Fibroblast of skin of left quadriceps (primary cell): ENCODE results near the gene WNT3A.
"Not testable (repeated sequence)": the region's sequence is repeated elsewhere in the genome, so short reads cannot be mapped to it uniquely, and the experiment has no call there.

Source experiments
- DNase-seq, 2 experiments: peaks; one replicate each; pipeline ENCODE4 v3.0.0-alpha.2; 2013; ENCODE audit warnings: low read depth in 2 of 2

WNT3A gene, protein sequence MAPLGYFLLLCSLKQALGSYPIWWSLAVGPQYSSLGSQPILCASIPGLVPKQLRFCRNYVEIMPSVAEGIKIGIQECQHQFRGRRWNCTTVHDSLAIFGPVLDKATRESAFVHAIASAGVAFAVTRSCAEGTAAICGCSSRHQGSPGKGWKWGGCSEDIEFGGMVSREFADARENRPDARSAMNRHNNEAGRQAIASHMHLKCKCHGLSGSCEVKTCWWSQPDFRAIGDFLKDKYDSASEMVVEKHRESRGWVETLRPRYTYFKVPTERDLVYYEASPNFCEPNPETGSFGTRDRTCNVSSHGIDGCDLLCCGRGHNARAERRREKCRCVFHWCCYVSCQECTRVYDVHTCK

DNA sequence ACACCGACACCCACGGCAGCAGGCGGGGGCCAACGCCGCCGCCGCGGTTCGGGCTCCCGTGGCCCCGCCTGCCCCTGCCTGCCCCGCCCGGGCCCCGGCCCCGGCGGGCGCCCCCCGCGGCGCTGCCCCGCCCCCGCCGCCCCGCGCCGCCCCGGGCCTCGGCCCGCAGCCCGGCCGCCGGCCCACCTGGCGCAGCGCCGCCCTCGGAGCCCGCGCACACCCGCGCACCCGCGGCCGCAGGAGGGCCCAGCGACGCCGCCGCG is at the start of gene WNT3A:
TSS of gene WNT3A (plus strand) at position 213 of the 263 bp plus-strand sequence. CDS start 131 bp downstream, outside the sequence.
- DNase-seq = no peak

DNA sequence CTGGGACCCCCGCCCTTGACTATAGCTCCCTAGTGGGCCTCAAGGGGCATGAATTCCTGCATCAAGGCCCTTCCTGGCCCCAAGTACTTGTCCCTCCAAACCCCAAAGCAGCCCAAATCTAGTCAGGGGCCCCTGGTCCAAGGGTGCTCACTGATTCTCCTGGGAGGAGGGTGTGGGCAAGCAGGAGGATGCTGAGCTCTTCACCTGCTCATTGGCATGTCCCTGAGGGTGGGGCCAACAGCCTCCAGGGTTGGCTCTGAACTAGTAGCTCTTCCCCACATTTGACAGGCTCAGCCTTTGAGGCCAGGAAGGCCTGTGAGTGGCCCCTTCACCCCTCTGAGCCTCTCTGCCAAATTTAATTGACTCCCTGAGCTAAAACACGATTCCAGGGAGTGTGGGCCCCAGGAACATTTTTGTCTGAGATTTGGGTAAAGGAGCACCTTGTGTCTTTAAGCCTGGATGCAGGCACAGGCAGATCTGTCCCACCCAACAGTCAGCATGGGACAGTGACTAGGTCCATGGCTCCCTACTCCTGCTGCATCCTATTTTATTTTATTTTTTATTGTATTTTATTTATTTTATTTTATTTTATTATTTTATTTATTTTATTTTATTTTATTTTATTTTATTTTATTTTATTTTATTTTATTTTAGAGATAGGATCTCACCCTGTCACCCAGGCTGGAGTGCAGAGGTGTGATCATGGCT is 48.0 kb upstream of the WNT3A start:
- no peak for DNase-seq

DNA sequence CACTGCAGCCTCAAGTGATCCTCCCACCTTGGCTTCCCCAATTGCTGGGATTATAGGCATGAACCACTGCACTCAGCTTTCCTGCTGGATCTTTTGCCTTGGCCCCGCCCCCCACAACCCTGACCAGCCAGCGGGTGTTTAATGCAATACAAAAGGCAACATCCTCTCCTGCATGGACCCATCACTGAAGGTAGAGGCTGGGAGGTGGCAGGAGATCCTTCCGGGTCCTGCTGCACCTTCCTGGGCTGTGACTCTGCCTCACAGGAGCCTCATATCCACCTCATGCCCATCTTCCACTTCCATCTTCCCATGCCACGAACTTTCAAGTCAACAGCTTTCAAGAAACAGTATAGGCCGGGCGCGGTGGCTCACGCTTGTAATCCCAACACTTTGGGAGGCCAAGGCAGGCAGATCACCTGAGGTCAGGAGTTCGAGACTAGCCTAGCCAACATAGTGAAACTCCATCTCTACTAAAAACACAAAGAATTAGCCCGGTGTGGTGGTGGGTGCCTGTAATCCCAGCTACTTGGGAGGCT is 47.4 kb upstream of the WNT3A start:
- DNase-seq = no peak

DNA sequence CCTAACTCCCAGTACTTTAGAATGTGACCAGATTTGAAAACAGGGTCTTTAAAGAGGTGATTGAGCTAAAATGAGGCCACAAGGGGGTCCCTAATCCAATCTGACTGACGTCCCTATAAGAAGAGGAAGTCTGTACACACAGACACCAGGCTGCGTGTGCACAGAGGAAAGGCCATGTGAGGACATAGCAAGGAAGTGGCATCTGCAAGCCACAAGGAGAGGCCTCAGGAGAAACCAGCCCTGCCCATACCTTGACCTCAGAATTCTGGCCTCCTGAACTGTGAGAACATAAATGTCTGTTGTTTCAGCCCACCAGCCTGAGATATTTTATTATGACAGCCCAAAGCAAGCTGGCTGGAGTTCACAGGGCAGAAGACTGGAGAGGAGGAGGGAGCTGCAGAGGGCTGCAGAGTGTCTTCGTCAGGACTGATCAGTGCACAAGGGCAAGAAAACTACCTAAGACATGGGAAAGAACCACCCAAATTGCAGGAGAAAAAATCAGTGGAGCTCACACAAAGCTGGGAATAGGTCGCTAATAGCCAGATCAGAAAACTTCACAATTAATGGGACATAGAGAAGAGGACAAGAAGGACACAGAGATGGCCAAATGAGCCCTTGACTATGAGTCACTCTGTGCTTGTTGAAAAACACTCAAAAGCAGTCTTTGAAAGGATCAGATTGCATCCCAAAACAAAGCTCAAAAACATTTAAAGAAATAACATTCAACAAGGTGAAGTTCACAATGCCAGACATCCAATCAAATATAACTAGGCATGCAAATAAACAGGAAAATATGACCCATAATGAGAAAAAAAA is 44.9 kb upstream of the WNT3A start:
- DNase-seq = no peak

DNA sequence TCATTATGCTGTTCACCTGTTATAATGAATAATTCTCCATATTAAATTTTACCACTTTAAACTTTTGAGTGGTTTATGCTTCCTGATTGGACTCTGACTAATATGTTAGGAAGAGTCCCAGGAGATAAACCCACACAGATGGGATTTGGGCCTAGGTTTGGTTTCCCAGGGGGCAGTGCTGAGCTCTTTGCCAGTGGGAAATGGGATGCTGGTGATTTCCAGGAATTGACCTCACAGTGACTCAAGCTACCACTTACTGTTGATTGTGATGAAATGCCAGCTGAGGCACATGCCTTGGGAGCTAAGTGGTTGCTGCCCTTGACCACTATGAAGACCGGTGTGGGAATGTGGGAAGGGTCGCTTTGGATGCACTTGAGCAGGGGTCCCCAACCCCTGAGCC is 40.1 kb upstream of the WNT3A start:
- DNase-seq = not testable (repeated sequence)

DNA sequence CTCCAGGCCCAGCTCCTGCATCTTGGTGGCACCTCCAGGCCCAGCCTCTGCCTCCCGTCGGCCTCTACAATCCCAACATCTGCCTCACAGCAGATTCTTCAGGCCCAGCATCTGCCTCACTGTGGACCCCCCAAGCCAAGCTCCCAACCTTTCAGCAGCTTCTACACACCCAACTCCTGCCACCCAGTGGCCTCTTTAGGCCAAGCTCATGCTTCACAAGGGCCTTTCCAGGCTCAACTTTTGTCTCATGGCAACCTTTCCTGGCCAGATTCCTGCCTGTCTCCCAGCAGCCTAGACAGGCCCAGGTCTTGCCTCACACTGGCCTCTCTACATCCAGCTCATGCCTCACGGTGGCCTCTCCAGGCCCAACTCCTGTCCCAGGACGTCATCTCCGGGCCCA is 39.0 kb upstream of the WNT3A start:
- not testable (repeated sequence) for DNase-seq

DNA sequence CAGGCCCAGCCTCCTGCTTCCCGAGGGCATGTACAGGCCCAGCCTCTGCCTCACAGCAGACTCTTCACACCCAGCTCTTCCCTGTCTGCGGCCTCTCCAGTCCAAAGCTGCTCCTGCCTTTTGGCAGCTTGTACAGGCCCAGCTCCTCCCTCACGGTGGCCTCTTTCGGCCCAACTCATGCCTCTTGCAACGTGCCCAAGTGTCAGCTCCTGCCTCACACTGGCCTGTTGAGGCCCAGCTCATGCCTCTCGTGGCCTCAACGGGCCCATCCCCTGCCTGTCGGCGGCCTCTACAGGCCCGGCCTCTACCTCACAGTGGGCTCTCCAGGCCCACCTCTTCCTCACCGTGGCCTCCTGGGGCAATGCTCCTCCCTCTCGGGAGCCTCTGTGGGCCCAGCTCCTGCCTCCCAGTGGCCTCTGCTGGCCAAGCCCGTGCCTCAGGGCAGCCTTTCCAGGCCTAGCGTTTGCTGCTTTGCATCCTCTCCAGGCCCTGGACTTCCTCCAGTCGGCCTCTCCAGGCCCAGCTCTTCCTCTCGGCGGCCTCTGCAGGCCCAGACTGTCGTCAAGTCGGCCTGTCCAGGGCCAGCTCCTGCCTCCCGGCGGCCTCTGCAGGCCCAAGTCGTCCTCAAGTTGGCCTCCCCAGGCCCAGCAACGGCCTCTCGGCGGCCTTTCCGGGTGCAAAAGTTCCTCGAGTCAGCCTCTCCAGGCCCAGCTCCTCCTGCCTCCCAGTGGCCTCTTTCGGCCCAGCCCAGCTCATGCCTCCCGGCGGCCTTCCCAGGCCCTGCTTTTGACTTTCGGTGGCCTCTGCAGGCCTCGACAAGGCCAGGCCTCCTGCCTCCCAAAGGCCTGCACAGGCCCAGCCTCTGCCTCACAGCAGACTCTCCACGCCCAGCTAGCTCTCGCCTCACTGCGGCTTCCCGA is 36.5 kb upstream of the WNT3A start:
- not testable (repeated sequence) for DNase-seq

DNA sequence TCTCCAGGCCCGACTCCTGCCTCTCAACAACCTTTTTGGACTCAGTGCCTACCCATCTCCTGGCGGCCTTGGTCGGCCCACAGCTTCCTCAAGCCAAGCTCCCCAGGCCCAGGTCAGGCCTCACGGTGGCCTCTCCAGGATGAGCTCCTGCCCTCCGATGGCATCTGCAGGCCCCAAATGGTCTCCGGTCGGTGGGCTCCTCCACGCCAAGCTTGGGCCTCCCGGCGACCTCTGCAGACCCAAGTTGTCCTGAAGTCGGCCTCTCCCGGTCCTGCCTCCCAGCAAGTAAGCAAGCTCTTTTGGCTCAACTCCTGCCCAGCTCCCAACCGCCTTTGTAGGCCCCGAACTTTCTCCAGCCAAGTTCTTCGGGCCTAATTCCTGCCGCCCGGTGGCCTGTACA is 35.6 kb upstream of the WNT3A start:
- DNase-seq = not testable (repeated sequence)

DNA sequence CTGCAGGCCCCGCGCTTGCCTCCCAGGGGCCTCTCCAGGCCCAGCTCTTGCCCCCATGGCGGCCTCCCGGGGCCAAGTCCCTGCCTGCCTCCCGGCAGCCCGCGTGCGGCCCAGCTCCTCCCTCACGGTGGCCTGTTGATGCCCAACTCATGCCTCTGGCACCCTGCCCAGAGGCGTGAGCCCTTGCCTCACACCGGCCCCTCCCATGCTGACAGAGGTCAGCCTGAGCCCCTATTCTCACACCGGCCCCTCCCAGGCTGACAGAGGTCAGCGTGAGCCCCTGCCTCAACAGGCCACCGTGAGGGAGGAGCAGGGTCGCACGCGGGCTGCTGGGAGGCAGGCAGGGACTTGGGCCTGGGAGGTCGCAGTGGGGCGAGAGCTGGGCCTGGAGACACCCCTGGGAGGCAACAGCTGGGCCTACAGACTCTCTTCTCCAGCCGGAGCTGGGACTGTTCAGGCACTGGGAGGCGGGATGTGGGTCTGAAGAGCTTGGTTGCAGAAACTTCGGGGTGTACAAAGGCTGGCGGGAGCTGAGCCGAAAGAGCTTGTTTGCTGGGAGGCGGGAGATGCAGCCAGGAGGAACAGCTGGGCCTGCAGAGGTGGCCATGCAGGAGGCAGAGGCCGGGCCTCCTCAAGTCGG is 35.0 kb upstream of the WNT3A start:
- not testable (repeated sequence) for DNase-seq

DNA sequence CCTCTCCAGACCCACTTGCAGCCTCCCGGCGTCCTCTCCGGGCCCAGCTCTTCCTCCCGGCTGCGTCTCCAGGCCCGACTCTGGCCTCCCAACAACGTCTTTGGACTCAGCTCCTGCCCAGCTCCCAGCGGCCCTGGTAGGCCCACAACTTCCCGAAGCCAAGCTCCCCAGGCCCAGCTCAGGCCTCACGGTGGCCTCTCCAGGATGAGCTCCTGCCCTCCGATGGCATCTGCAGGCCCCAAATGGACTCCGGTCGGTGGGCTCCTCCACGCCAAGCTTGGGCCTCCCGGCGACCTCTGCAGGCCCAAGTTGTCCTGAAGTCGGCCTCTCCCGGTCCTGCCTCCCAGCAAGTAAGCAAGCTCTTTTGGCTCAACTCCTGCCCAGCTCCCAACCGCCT is 34.5 kb upstream of the WNT3A start:
- DNase-seq = not testable (repeated sequence)

DNA sequence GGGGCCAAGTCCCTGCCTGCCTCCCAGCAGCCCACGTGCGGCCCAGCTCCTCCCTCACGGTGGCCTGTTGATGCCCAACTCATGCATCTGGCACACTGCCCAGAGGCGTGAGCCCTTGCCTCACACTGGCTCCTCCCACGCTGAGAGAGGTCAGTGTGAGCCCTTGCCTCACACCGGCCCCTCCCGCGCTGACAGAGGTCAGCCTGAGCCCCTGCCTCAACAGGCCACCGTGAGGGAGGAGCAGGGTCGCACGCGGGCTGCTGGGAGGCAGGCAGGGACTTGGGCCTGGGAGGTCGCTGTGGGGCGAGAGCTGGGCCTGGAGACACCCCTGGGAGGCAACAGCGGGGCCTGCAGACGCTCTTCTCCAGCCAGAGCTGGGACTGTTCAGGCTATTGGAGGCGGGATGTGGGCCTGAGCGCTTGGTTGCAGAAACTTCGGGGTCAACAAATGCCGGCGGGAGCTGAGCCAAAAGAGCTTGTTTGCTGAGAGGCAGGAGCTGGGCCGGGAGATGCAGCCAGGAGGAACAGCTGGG is 33.9 kb upstream of the WNT3A start:
- not testable (repeated sequence) for DNase-seq

DNA sequence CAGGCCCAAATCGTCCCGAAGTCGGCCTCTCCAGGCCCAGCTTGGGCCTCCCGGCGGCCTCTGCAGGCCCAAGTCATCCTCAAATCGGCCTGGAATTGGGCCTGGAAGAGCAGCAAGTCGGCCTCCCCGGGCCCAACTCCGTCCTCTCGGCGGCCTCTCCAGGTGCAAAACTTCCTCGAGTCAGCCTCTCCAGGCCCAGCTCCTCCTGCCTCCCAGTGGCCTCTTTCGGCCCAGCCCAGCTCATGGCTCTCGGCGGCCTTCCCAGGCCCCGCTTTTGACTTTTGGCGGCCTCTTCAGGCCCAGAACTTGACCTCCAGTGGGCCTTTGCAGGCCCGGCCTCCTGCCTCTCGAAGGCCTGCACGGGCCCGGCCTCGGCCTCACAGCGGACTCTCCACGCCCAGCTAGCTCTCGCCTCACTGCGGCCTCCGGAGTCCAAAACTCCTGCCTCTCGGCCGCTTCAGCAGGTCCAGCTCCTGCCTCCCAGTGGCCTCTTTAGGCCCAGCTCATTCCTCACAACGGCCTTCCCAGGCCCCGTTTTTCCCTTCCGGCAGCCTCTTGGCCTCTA is 33.0 kb upstream of the WNT3A start:
- not testable (repeated sequence) for DNase-seq

DNA sequence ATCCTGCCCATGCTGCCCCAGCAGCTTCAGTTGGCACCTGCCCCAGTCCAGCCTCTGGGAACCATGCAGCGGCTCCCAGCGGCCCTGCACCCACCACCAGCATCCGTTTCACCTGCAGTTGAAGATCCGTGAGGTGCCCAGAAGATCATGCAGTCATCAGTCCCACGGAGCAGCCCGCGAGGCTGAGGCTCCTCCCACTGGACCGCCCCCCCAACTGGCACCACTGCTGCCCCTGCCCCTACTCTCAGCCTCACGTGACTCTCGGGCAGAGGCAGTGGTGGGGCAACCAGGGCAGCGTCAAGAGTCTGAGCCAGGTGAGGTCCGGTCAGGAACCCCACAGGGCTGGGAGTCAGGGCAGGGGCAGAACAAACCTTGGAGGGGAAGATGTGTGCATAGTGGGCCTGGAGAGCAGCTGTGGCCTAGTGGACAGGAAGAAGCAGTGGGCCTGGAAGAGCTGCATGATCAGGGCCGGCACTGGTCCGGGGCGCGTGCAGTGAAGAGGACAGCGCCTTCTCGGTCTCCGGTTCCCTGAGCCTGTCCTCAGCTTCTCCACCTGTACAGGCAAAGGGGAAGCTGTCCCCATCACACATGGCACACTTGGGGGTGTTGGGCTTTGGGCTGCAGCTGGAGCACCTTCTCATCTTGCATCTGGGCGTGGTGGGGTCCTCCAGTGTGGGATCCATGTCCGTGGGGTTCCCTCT is 31.1 kb upstream of the WNT3A start:
- not testable (repeated sequence) for DNase-seq

DNA sequence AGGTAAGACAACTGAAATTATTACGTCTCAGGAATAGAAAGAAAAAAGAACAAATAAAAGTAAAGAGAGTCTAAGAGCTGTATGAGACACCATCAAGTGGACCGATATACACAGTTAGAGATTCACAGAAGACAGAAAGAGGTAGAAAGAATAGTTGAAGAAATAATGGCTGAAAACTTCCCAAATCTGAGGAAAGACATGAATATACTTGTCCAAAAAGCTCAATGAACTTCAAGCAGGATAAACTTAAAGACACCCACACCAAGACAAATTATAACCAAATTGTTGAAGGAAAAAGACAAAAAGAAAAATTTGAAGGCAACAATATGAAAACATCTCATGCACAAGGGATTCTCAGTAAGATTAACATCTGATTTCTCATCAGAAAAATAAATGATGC is 19.6 kb upstream of the WNT3A start:
- DNase-seq = no peak

DNA sequence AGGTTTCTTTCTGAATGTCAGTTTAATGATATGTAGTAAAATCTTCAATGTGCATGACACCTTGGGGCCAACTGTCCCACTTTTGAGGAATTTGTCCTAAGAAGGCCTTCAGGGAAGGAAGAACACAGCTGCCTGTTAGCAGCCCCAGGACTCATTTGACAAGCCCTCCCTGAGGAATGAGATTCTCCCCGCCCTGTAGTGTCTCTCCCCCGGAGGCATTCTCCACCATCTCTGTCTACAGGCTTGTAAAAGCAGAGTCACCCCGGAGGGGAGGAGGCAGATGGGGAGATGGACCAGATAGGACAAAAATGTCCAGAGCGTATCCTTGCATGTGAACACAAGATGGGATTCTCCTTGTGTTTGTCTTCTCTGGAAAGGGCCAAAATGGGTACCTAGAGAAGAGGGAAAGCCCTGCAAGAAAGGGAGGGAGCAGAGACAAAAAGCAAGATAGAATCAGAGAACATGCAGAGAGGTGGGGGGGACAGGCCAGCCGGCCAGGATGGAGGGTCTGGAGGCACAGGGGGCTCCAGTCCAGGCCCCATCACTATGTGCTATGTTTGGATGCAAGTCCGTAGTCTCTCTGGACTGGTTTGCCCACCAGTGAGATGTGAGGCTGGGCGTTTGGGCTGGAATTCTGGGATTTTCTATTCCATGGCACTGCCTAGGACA is 12.0 kb upstream of the WNT3A start:
- no peak for DNase-seq

DNA sequence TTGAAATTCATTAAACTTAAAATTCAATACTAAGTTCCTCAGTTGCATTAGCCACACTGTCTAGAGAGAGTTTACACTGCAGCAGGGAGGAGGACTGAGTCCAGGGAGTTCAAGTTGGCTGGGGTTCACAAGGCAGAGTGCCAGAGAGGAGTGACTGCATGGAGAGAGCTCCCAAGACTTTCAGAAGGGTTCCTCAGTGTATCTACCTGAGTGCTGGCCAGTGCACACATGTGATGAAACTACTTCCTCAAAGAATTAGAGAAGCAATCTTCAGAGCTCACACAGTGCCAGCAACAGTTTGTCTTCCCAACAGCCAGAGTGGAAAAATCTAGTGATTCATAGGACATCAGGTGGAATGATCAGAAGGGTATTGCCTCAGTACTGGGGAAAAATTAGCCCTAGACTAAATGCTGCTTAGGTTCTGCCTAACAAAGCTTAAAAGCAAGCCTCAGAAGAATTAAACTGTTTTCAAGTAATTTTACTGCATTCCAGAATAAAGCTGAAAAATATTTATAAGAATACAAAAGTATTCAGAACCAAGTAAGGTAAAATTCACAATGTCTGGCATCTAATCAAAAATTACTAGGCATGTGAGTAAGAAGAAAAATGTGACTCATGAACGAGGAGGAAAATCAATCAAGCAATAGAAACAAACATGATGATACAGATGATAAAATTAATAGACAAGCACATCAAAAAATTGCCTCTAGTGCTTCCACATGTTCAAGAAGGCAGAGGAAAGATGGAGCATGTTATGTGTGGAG is 10.4 kb upstream of the WNT3A start:
- no peak for DNase-seq

DNA sequence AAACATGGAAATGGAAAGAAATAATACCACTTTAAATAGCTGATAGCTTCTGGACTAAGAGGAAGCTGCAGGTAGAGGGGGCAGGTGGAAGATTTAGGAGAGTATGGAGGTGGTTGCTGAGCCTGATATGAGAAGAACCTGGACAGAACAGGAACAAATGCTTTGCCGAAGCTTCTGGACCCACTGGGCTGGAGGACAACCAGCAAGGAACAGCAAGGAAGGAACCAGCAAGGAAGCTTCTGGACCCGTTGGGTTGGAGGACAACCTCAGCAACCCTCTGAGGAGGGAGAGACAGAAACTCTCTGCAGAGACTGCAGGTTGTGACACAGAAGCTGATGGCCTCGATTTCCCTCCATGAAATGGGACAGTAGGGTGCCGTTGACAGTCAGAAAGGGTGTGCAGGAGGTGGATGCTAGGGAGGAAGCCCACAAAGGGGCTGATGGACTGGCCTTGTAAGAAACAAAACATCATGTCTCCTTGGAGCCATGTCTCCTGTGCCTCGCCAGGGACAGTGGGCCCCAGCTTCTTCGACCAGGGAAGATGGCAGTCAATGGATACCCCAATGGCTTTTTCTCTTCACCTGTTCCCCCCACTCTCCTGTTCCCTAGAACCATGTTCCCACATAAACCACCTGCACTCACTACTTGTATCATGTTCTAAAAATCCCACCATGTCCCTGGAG is 8.3 kb upstream of the WNT3A start:
- no peak for DNase-seq
